Common myeloid progenitor, CD34-positive (primary cell): ENCODE data around the gene NEDD4L.

ENCODE experiments used
- CTCF ChIA-PET: fragments of 350-600 bp; sonication (Branson Sonifier 250); formaldehyde crosslinking; loops from one replicate; lab custom pipeline; 2021; ENCODE audit warnings: antibody characterized with exemption; lab: Charles Lee
- POLR2A ChIA-PET: fragments of 350-600 bp; sonication (Branson Sonifier 250); formaldehyde crosslinking; loops from one replicate; lab custom pipeline; 2021; ENCODE audit warnings: antibody characterized with exemption; lab: Charles Lee
- DNase-seq, 3 donors: peaks; one replicate each; pipeline versions ENCODE4 v3.0.0 to v3.0.0-alpha.2; 2013
- H3K27ac ChIP-seq, 2 experiments: 1 replicate in 1 of 2; 2 replicates in 1 of 2; pipeline ENCODE4 v1.7.0; 2013; ENCODE audit warnings: inconsistent platforms in 2 of 2, low read length in 2 of 2, mild to moderate bottlenecking in 2 of 2, low read depth in 1 of 2, moderate library complexity in 1 of 2; ENCODE audit not compliant: severe bottlenecking in 2 of 2, insufficient read depth in 1 of 2, poor library complexity in 1 of 2
- H3K27me3 ChIP-seq, 5 experiments: replicated peaks in 2 of 5; 1 replicate in 3 of 5; 2 replicates in 2 of 5; pipeline versions ENCODE4 v1.6.1 to v1.7.0; 2013; ENCODE audit warnings: low read length in 4 of 5, mild to moderate bottlenecking in 2 of 5, moderate library complexity in 2 of 5, inconsistent platforms in 1 of 5; ENCODE audit not compliant: insufficient read depth in 5 of 5, control insufficient read depth in 4 of 5
- H3K36me3 ChIP-seq, 4 experiments: 1 replicate in 2 of 4; 2 replicates in 2 of 4; pipeline versions ENCODE4 v1.6.1 to v1.7.0; 2013; ENCODE audit warnings: low read length in 3 of 4, control low read depth in 1 of 4, mild to moderate bottlenecking in 1 of 4; ENCODE audit not compliant: control insufficient read depth in 4 of 4, insufficient read depth in 4 of 4
- H3K4me1 ChIP-seq, 4 experiments: 1 replicate in 3 of 4; 2 replicates in 1 of 4; pipeline versions ENCODE4 v1.6.1 to v1.7.1; 2013; ENCODE audit warnings: low read length in 3 of 4, mild to moderate bottlenecking in 3 of 4, control low read depth in 1 of 4, inconsistent platforms in 1 of 4, moderate library complexity in 1 of 4; ENCODE audit not compliant: control insufficient read depth in 4 of 4, insufficient read depth in 4 of 4; ENCODE audit errors: control extremely low read depth in 1 of 4
- H3K4me3 ChIP-seq, 7 experiments: 1 replicate in 4 of 7; 2 replicates in 3 of 7; pipeline versions ENCODE4 v1.5.1 to v1.7.0; 2013; ENCODE audit warnings: mild to moderate bottlenecking in 7 of 7, low read length in 6 of 7, moderate library complexity in 6 of 7, inconsistent platforms in 2 of 7, low read depth in 2 of 7, control low read depth in 1 of 7; ENCODE audit not compliant: insufficient read depth in 4 of 7, control insufficient read depth in 1 of 7; ENCODE audit errors: extremely low read depth in 1 of 7
- H3K9me3 ChIP-seq, 5 experiments: 1 replicate in 4 of 5; 2 replicates in 1 of 5; pipeline versions ENCODE4 v1.6.1 to v1.7.1; 2013; ENCODE audit warnings: low read length in 4 of 5, mild to moderate bottlenecking in 2 of 5, inconsistent platforms in 1 of 5, low read depth in 1 of 5, moderate library complexity in 1 of 5; ENCODE audit not compliant: control insufficient read depth in 4 of 5, insufficient read depth in 2 of 5; ENCODE audit errors: control extremely low read depth in 1 of 5
- WGBS: methylation state at CpG from one replicate; pipeline ENCODE4 v1.1.5; 2013; ENCODE audit not compliant: insufficient coverage; 5-methylcytosine and 5-hydroxymethylcytosine counted together

NEDD4L gene

DNA sequence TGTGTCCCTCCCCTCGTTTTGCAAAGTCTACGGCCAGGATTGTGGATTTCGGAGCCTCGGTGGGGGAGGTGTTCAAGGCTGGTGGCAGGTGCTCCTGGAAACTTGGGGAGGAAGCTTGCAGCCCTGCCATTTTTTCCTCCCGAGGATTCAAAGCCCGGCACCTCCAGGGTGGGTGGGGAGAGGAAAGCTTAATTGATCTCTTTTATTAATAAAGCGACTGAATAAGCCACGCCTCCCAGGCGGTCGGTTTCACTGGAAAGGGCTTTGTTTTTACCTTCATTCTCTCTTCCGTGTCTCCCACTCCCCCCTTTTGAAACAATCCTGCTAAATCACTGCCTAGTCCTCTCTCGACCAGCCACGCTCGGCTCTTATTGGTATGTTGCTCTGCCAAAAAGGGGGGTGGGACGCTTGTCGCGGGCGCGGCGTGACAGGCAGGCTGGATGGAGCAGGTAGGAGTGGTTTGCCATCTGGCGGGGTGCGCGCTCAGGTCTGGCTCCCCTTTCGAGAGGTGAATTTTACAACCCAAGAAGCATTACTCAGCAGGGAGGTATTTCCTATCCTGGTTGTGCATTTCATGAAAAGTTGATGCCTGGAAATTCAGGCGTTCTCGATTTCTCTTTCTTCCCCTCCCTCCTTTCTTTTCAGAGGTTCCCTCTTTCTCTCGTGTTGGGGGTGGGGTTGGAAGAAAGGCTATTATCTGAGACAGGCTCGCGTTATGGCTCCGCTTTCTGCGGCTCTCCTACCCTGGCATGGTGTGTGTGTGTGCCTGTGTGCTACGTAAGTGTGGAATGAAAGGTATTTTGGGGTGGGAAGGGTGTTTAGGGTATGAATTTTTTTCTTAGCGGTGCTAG, 1.4 kb downstream of the NEDD4L start:
- ChIA-PET CTCF (interaction anchor here (1.0 to 2.8 kb wide), 8 partner anchors 17 to 90 kb away, joined by 3 to 12 read pairs (median 3); no protein-coding TSS in a partner anchor), POLR2A (interaction anchor here (0.6 to 1.5 kb wide), 2 partner anchors 11 to 72 kb away, joined by 3 read pairs; no protein-coding TSS in a partner anchor)
- H3K9me3 ChIP-seq: no peaks in the 10 kb centered on the region
- H3K27me3 ChIP-seq: no peaks in the 10 kb centered on the region
- WGBS: under 1% methylated on average over 20 of the region's 33 CpGs
- peaks cover 2 to 25% (median 21%) of the 10 kb centered on the region in 4 experiments for H3K4me1 ChIP-seq
- DNase-seq: peak; percentile 36 to 66 (median 54)
- H3K27ac ChIP-seq: no peak overlapping the region
- no peaks in the 10 kb centered on the region for H3K36me3 ChIP-seq
- H3K4me3 ChIP-seq: peak overlapping the region; percentile 70 to 96 (median 85)

DNA sequence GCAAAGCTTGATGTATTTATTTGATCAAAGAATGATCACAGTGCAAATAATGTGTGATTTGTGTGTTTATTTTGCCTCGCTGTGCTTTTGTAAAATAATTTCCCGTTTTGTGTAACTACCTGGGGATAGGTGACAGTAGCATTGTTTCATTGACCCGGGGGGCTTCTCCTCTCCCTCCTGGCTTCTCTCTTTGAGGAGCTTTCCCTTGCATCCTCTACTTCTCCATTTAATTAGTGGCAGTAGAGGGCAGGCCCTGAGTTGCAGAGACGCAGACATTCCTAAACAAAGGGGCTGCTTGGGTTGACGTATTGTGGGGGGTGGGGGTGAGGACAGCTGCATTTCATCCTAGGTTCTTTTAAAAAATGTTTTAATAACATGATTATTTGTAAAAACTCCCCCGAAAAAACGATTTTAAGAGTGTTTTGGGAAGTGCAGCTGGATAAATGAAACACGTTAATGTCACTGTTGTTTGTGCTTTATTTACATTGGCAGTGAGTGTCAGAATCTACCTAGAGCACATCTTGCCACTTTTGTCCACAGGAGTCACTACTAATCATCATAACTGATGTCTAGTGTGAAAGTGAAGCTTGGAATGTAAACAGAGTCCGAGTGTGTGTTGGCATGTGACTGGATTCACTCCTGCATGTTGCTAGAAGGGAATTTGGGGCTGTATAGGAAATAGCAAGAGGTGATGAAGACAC, 2.2 kb downstream of the NEDD4L start:
- Histone ChIP-seq H3K36me3 (no peaks in the 10 kb centered on the region), H3K27ac (no peak overlapping the region), H3K27me3 (no peaks in the 10 kb centered on the region), H3K4me1 (peaks cover 2 to 25% (median 21%) of the 10 kb centered on the region in 4 experiments), H3K9me3 (no peaks in the 10 kb centered on the region), H3K4me3 (peak overlapping the region in 5 of 7 experiments; percentile 78 to 96 (median 85))
- WGBS: 42% methylated on average over 3 of the region's 9 CpGs
- ChIA-PET POLR2A (no interaction called here), CTCF (interaction anchor here (1.2 to 2.8 kb wide), 8 partner anchors 10 to 96 kb away, joined by 3 to 12 read pairs (median 4); no protein-coding TSS in a partner anchor)
- DNase-seq: no peak

GRCh38 chr18:58046794-58047555, 2.9 kb downstream of the NEDD4L start:
- Histone ChIP-seq H3K4me3 (no peak overlapping the region), H3K4me1 (peaks cover 2 to 29% (median 21%) of the 10 kb centered on the region in 4 experiments), H3K27me3 (no peaks in the 10 kb centered on the region), H3K36me3 (no peaks in the 10 kb centered on the region), H3K27ac (no peak overlapping the region), H3K9me3 (no peaks in the 10 kb centered on the region)
- DNase-seq: peak in 2 of 3 donors; percentile 32 to 48
- WGBS: 98% methylated on average over 9 of the region's 12 CpGs
- POLR2A ChIA-PET: no interaction called here
- CTCF ChIA-PET: interaction anchor here (1.2 to 2.8 kb wide), 7 partner anchors 9 to 95 kb away, joined by 3 to 12 read pairs (median 4); no protein-coding TSS in a partner anchor

DNA sequence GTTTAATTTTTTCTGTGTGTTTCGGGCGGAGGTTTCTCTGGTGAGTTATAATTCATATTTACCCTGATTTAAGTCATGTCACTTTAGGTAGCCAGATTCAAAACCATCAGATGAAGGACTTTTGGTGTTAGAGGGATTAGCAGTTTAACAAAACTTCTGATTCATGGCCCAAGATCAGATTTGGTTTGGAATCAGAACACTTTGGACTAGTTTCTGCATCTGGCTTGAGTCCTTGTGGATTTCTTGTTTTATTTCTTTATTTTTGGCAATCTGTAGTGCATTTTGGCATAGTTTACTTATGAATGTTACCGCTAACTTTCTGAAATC, 3.5 kb downstream of the NEDD4L start:
- POLR2A ChIA-PET: no interaction called here
- no peak for DNase-seq
- H3K4me1 ChIP-seq: peaks cover 2 to 31% (median 21%) of the 10 kb centered on the region in 4 experiments
- no peaks in the 10 kb centered on the region for H3K36me3 ChIP-seq
- no peaks in the 10 kb centered on the region for H3K9me3 ChIP-seq
- CTCF ChIA-PET: interaction anchor here (1.3 to 1.7 kb wide), 3 partner anchors 8 to 72 kb away, joined by 3 to 6 read pairs (median 4); no protein-coding TSS in a partner anchor
- H3K27me3 ChIP-seq: no peaks in the 10 kb centered on the region
- no CpG with 5 or more reads among the region's 3 CpGs for WGBS
- H3K4me3 ChIP-seq: no peak overlapping the region
- no peak overlapping the region for H3K27ac ChIP-seq

DNA sequence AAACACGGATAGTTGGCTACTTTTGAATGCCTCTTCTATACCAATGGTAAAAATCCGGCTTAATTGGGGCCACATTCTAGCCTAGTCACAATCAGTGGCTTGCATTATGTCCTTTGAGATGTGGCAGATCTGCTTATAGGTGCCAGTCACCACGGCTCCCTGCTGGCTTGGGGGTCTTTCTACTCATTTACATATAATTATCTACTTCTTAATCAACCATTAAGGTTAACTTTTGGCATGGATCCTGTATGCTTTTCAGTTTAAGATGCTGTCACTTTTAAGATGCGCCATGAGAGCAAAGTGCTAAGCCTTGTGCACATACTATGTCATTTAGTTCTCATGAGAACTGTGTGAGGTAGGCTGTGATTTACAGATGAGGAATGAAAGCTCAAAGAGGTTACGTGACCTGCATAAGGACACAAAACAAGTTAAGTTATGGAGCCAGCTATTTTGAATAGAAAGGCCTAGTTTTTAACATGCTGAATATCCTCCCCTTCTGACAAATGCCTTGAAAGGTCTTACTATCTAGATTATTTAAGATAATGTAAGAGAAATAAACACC, 4.1 kb downstream of the NEDD4L start:
- CTCF ChIA-PET: interaction anchor here (0.9 to 1.7 kb wide), 3 partner anchors 8 to 74 kb away, joined by 3 to 6 read pairs (median 4); no protein-coding TSS in a partner anchor
- no peaks in the 10 kb centered on the region for H3K36me3 ChIP-seq
- H3K27me3 ChIP-seq: no peaks in the 10 kb centered on the region
- H3K27ac ChIP-seq: no peak overlapping the region
- WGBS: 100% methylated on average over 5 of the region's 5 CpGs
- no peak overlapping the region for H3K4me3 ChIP-seq
- H3K9me3 ChIP-seq: no peaks in the 10 kb centered on the region
- peaks cover 2 to 25% (median 18%) of the 10 kb centered on the region in 4 experiments for H3K4me1 ChIP-seq
- DNase-seq: no peak
- POLR2A ChIA-PET: no interaction called here

DNA sequence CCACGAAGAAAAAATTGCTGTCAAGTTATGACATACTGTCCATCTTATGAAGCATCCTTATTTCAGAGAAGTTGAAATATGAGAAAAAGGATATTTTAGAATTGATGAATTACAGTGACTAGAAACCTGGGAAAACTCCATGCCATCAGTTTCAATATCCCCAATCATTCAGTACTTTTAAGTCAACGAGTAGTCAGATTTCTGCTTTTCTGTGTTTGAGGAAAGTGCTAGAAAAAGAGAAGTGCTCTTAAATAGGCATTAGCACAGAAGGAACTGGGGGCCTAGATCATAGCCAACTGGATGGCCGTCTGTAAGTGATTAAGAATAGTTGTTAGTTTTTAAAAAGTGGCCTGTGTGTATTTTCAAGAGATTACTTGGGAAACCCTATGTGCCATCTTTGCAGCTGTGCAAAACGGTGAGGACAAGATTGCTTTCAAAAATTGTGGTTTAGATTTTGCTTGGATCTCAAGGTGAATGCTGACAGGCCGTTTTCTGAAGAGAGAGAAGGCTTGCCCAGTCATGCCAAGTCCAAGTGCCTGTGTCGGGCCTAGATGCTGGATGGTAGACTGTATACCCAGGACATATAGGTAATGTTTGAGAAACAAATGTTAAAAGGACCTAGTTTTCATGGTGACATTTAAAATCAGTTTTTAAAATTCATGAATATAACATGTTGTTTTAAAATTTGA, 5.1 kb downstream of the NEDD4L start:
- WGBS: 90% methylated on average over 3 of the region's 6 CpGs
- Histone ChIP-seq H3K27ac (no peak overlapping the region), H3K9me3 (no peaks in the 10 kb centered on the region), H3K27me3 (no peaks in the 10 kb centered on the region), H3K4me1 (peaks cover 2 to 23% (median 14%) of the 10 kb centered on the region in 4 experiments), H3K4me3 (no peak overlapping the region), H3K36me3 (no peaks in the 10 kb centered on the region)
- POLR2A ChIA-PET: no interaction called here
- DNase-seq: peak in 1 of 3 donors; percentile 4
- CTCF ChIA-PET: interaction anchor here (1.6 to 1.7 kb wide), 2 partner anchors 40 to 70 kb away, joined by 6 to 8 read pairs; no protein-coding TSS in a partner anchor
